Stimulated activated CD4-positive, alpha-beta T cell treated with anti-CD3 and anti-CD28 coated beads, TNF-alpha, amount 100 ng/mL, for 1 hour (primary cell): ENCODE results near the gene PDE1A.
"Not testable (repeated sequence)": the region's sequence is repeated elsewhere in the genome, so short reads cannot be mapped to it uniquely, and the experiment has no call there.

Experiments used
- DNase-seq, 3 donors: peaks; one replicate each; pipeline ENCODE4 v3.0.0-alpha.2; 2020; ENCODE audit warnings: low read depth in 3 of 3, low spot score in 1 of 3

The PDE1A gene

GRCh38 chr2:182410120-182410519 lies 16.7 kb downstream of the PDE1A start:
- no peak for DNase-seq

- DNase-seq, result no peak
Measured at GRCh38 chr2:182406221-182406620, 20.6 kb downstream of the PDE1A start.

GRCh38 chr2:182404975-182405561 lies 21.8 kb downstream of the PDE1A start:
- DNase-seq, result no peak

GRCh38 chr2:182404092-182404491 lies 22.7 kb downstream of the PDE1A start:
- no peak for DNase-seq

- no peak for DNase-seq
Measured at GRCh38 chr2:182393270-182393760, 33.5 kb downstream of the PDE1A start.

GRCh38 chr2:182391443-182391842 lies 35.4 kb downstream of the PDE1A start:
- DNase-seq, result no peak

GRCh38 chr2:182386267-182386880 lies 40.5 kb downstream of the PDE1A start:
- DNase-seq, result not testable (repeated sequence)

- no peak for DNase-seq
Measured at GRCh38 chr2:182384860-182385259, 42.0 kb downstream of the PDE1A start.

GRCh38 chr2:182381225-182381624 lies 45.6 kb downstream of the PDE1A start:
- no peak for DNase-seq

GRCh38 chr2:182379241-182379640 lies 47.6 kb downstream of the PDE1A start:
- no peak for DNase-seq

GRCh38 chr2:182378759-182379158 lies 48.1 kb downstream of the PDE1A start:
- DNase-seq, result no peak

GRCh38 chr2:182377467-182377866 lies 49.4 kb downstream of the PDE1A start:
- no peak for DNase-seq

GRCh38 chr2:182375862-182376261 lies 51.0 kb downstream of the PDE1A start:
- DNase-seq, result no peak

GRCh38 chr2:182372661-182373060 lies 54.2 kb downstream of the PDE1A start:
- no peak for DNase-seq

- no peak for DNase-seq
Measured at GRCh38 chr2:182368996-182369395, 57.8 kb downstream of the PDE1A start.

GRCh38 chr2:182368446-182368845 lies 58.4 kb downstream of the PDE1A start:
- DNase-seq, result no peak

- DNase-seq, result no peak
Measured at GRCh38 chr2:182367401-182367800, 59.4 kb downstream of the PDE1A start.

- DNase-seq, result no peak
Measured at GRCh38 chr2:182366628-182367027, 60.2 kb downstream of the PDE1A start.

- no peak for DNase-seq
Measured at GRCh38 chr2:182365855-182366254, 61.0 kb downstream of the PDE1A start.

- DNase-seq, result no peak
Measured at GRCh38 chr2:182361477-182361876, 65.4 kb downstream of the PDE1A start.

- DNase-seq, result no peak
Measured at GRCh38 chr2:182360663-182361260, 66.1 kb downstream of the PDE1A start.

- no peak for DNase-seq
Measured at GRCh38 chr2:182359990-182360662, 66.7 kb downstream of the PDE1A start.
